GM23338 (cell line): ENCODE measurements around the gene DOCK7. TPM values are rescaled to one million over a fixed set of nuclear protein-coding genes. Genes with fewer than 3 reads are reported as not detected.

Experiments
- ATAC-seq: fragments of 200-7000 bp; cut with Tn5 transposase; 3 replicates; pipeline ENCODE4 v1.9.1; 2020
- DNase-seq: peaks from one replicate; pipeline ENCODE4 v3.0.0-alpha.2; 2015; ENCODE audit warnings: low spot score
- H2AFZ ChIP-seq: fragments of 200-600 bp; sonication (generic); 2 replicates; pipeline ENCODE4 v1.8.0; 2016; ENCODE audit warnings: antibody characterized with exemption, mild to moderate bottlenecking, moderate library complexity
- H3F3A ChIP-seq: fragments of 200-600 bp; sonication (generic); replicated peaks from 2 replicates; pipeline ENCODE4 v1.8.0; 2017; ENCODE audit warnings: antibody characterized with exemption, mixed run types, low read depth
- H3K27ac ChIP-seq: fragments of 200-600 bp; sonication (generic); 2 replicates; pipeline ENCODE4 v1.6.1; 2016; ENCODE audit warnings: low read depth
- H3K27me3 ChIP-seq: fragments of 200-600 bp; sonication (generic); 2 replicates; pipeline ENCODE4 v1.8.0; 2016; ENCODE audit warnings: mild to moderate bottlenecking, mixed run types, moderate library complexity; ENCODE audit not compliant: insufficient read depth
- H3K36me3 ChIP-seq: fragments of 200-600 bp; sonication (generic); 2 replicates; pipeline ENCODE4 v1.8.0; 2016; ENCODE audit warnings: mild to moderate bottlenecking; ENCODE audit not compliant: insufficient read depth
- H3K4me1 ChIP-seq: fragments of 200-600 bp; sonication (generic); 2 replicates; pipeline ENCODE4 v1.8.0; 2016; ENCODE audit warnings: mild to moderate bottlenecking, moderate library complexity; ENCODE audit not compliant: insufficient read depth
- H3K4me2 ChIP-seq: fragments of 200-600 bp; sonication (generic); 2 replicates; pipeline ENCODE4 v1.7.1; 2017; ENCODE audit warnings: mixed run types
- H3K4me3 ChIP-seq: fragments of 200-600 bp; sonication (generic); 2 replicates; pipeline ENCODE4 v1.6.1; 2016; ENCODE audit warnings: mixed run types
- H3K79me2 ChIP-seq: fragments of 200-600 bp; sonication (generic); replicated peaks from 2 replicates; pipeline ENCODE4 v1.8.0; 2017; ENCODE audit warnings: mild to moderate bottlenecking; ENCODE audit not compliant: insufficient read depth
- H3K9me2 ChIP-seq: fragments of 200-600 bp; sonication (generic); 2 replicates; pipeline ENCODE4 v1.8.0; 2017; ENCODE audit not compliant: insufficient read depth
- H4K20me1 ChIP-seq: fragments of 200-600 bp; sonication (generic); replicated peaks from 2 replicates; pipeline ENCODE4 v1.8.0; 2017; ENCODE audit warnings: mild to moderate bottlenecking; ENCODE audit not compliant: insufficient read depth
- H3K27ac Mint-ChIP-seq: 2 replicates; pipeline ENCODE4 v1.8.0; 2020; ENCODE audit warnings: inconsistent platforms, mild to moderate bottlenecking, moderate library complexity, mixed read lengths
- H3K27me3 Mint-ChIP-seq: 3 replicates; pipeline ENCODE4 v1.8.0; 2022; ENCODE audit warnings: low read depth, mild to moderate bottlenecking, moderate library complexity, mixed read lengths, inconsistent platforms; ENCODE audit not compliant: insufficient read depth, poor library complexity
- H3K36me3 Mint-ChIP-seq: 3 replicates; pipeline ENCODE4 v1.8.0; 2021; ENCODE audit warnings: low read depth, mild to moderate bottlenecking, inconsistent platforms, moderate library complexity, mixed read lengths
- H3K4me1 Mint-ChIP-seq: 3 replicates; pipeline ENCODE4 v1.8.0; 2020; ENCODE audit warnings: mild to moderate bottlenecking, inconsistent platforms, mixed read lengths
- H3K4me3 Mint-ChIP-seq: 3 replicates; pipeline ENCODE4 v1.8.0; 2021; ENCODE audit warnings: moderate library complexity, mild to moderate bottlenecking, inconsistent platforms, mixed read lengths
- H3K9me3 Mint-ChIP-seq: 3 replicates; pipeline ENCODE4 v1.8.0; 2020; ENCODE audit warnings: moderate library complexity, mild to moderate bottlenecking, inconsistent platforms, mixed read lengths
- CREB1 ChIP-seq: fragments of 250-450 bp; sonication (Bioruptor Pico); IDR thresholded peaks from 2 replicates; pipeline ENCODE4 v1.5.0; 2020; ENCODE audit warnings: low read depth, mild to moderate bottlenecking, moderate library complexity
- EZH2phosphoT487 ChIP-seq: fragments of 200-600 bp; sonication (generic); IDR thresholded peaks from one replicate; pipeline ENCODE4 v1.8.1; 2018; ENCODE audit warnings: antibody characterized with exemption; ENCODE audit not compliant: unreplicated experiment
- JUNB ChIP-seq: IDR thresholded peaks from one replicate; pipeline ENCODE4 v1.6.1; 2016; ENCODE audit warnings: antibody characterized with exemption; ENCODE audit not compliant: unreplicated experiment
- POLR2AphosphoS5 ChIP-seq: IDR thresholded peaks from 2 replicates; pipeline ENCODE4 v1.6.1; 2016; ENCODE audit warnings: antibody characterized with exemption, low read depth
- REST ChIP-seq: IDR thresholded peaks from one replicate; pipeline ENCODE4 v1.6.1; 2018; ENCODE audit warnings: antibody characterized with exemption; ENCODE audit not compliant: unreplicated experiment
- STAT1 ChIP-seq: IDR thresholded peaks from one replicate; pipeline ENCODE4 v1.6.1; 2016; ENCODE audit warnings: antibody characterized with exemption; ENCODE audit not compliant: unreplicated experiment
- ZNF114 ChIP-seq: fragments of 250-450 bp; sonication (Bioruptor Pico); IDR thresholded peaks from 2 replicates; pipeline ENCODE4 v1.5.0; 2020; ENCODE audit warnings: mild to moderate bottlenecking, moderate library complexity
- ZNF462 ChIP-seq: fragments of 250-450 bp; sonication (Bioruptor Pico); IDR thresholded peaks from 2 replicates; pipeline ENCODE4 v1.5.0; 2020; ENCODE audit warnings: mild to moderate bottlenecking, moderate library complexity
- polyA plus RNA-seq: library from polyadenylated mRNA; unstranded; fragments of >200 nt; fragmentation: Nextera tagmentation; extraction: Ambion mirVana; gene quantifications from 2 replicates; pipeline ENCODE4 v1.2.1, GENCODE V29; 2016
- total RNA-seq: library from RNA; depleted of rRNA; stranded (reverse); fragments of >200 nt; shearing (Covaris generic); gene quantifications from 2 replicates; pipeline ENCODE4 v1.2.3, GENCODE V29; 2014
- TF ChIP-seq, protein P1 (sequence below), 2 experiments: fragments of 200-600 bp in 1 of 2; sonication (generic) in 1 of 2; conservative IDR thresholded peaks; 2 replicates each; pipeline versions ENCODE4 v1.5.1 to v1.6.1; 2016 to 2017; ENCODE audit warnings: antibody characterized with exemption in 2 of 2, low read depth in 2 of 2, mild to moderate bottlenecking in 2 of 2, moderate library complexity in 1 of 2

Gene DOCK7
- total and polyA plus RNA-seq, 2 experiments from 2014 or later, result 20.5 to 37.3 TPM

DNA sequence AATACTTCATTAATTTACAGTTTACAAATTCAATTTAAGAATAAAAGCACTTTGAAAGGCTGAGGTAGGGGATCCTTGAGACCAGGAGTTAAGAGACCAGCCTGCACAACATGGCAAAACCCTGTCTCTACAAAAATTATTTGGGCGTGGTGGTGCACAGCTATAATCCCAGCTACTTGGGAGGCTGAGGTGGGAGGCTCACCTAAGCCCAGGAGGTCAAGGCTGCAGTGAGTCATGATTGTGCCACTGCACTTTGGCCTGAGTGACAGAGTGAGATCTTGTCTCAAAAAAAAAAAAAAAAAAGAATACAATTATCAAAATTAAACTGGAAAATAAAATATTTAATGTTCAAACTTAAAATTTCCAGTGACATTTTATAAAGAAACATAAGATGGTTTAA, 179.2 kb downstream of the DOCK7 start:
- Histone ChIP-seq H3K4me3 (no peak overlapping the region), H3K36me3 (no peaks in the 10 kb centered on the region), H3K4me1 (no peaks in the 10 kb centered on the region), H2AFZ (no peak overlapping the region), H3K4me2 (no peak overlapping the region), H3F3A (no peaks in the 10 kb centered on the region), H3K9me2 (no peaks in the 10 kb centered on the region), H3K27me3 (no peaks in the 10 kb centered on the region), H3K27ac (no peak overlapping the region), H4K20me1 (no peaks in the 10 kb centered on the region), H3K79me2 (no peaks in the 10 kb centered on the region)
- peaks cover 3% of the 10 kb centered on the region; the same call in 1 of the 3 replicates for H3K36me3 Mint-ChIP-seq
- no peaks in the 10 kb centered on the region for H3K9me3 Mint-ChIP-seq
- no peak overlapping the region for H3K4me3 Mint-ChIP-seq
- ATAC-seq (no peak), DNase-seq (no peak)
- no peaks in the 10 kb centered on the region for H3K4me1 Mint-ChIP-seq
- H3K27me3 Mint-ChIP-seq, result peaks cover 2% of the 10 kb centered on the region
- TF ChIP-seq ZNF114 (CRISPR knock-in tag) (no peak), POLR2AphosphoS5 (no peak), CREB1 (CRISPR knock-in tag) (no peak), JUNB (no peak), REST (no peak), STAT1 (no peak), ZNF462 (CRISPR knock-in tag) (no peak), EZH2phosphoT487 (no peak)
- TF ChIP-seq, protein P1, sequence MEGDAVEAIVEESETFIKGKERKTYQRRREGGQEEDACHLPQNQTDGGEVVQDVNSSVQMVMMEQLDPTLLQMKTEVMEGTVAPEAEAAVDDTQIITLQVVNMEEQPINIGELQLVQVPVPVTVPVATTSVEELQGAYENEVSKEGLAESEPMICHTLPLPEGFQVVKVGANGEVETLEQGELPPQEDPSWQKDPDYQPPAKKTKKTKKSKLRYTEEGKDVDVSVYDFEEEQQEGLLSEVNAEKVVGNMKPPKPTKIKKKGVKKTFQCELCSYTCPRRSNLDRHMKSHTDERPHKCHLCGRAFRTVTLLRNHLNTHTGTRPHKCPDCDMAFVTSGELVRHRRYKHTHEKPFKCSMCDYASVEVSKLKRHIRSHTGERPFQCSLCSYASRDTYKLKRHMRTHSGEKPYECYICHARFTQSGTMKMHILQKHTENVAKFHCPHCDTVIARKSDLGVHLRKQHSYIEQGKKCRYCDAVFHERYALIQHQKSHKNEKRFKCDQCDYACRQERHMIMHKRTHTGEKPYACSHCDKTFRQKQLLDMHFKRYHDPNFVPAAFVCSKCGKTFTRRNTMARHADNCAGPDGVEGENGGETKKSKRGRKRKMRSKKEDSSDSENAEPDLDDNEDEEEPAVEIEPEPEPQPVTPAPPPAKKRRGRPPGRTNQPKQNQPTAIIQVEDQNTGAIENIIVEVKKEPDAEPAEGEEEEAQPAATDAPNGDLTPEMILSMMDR (conservative IDR thresholded peaks at IDR 0.05; ENCODE audit: low read depth in 2 of 2), result no peak
- no peak overlapping the region for H3K27ac Mint-ChIP-seq
